OCI-LY7 (cell line): ENCODE results near the gene ADGRL4.

Source experiments
- CTCF ChIP-seq: fragments of 200-600 bp; sonication (generic); conservative IDR thresholded peaks from 2 replicates; pipeline ENCODE4 v1.5.1; 2014; ENCODE audit warnings: mild to moderate bottlenecking, antibody characterized with exemption, low read length, moderate library complexity, mixed read lengths
- EZH2phosphoT487 ChIP-seq: fragments of 200-600 bp; sonication (generic); IDR thresholded peaks from 2 replicates; pipeline ENCODE4 v1.6.1; 2018; ENCODE audit warnings: low read depth, borderline replicate concordance, mild to moderate bottlenecking, mixed run types, antibody characterized with exemption, low read length, moderate library complexity, mixed read lengths

GRCh38 chr1:79055856-79056255 lies 49.3 kb upstream of the ADGRL4 start:
- TF ChIP-seq CTCF (no peak), EZH2phosphoT487 (no peak)
